CD4-positive, alpha-beta T cell (primary cell): ENCODE data around the gene CDCP2. TPM values are rescaled to one million over a fixed set of nuclear protein-coding genes. Genes with fewer than 3 reads are reported as not detected.

Source experiments
- ATAC-seq: fragments of 200-7000 bp; cut with Tn5 transposase; one replicate; pipeline ENCODE4 v1.10.0; 2022; ENCODE audit warnings: mild to moderate bottlenecking; ENCODE audit not compliant: poor library complexity
- CTCF ChIA-PET: fragments of 350-600 bp; sonication (Branson Sonifier 250); formaldehyde crosslinking; loops from one replicate; lab custom pipeline; 2021; ENCODE audit warnings: antibody characterized with exemption, inconsistent platforms; lab: Charles Lee
- POLR2A ChIA-PET: fragments of 350-600 bp; sonication (Branson Sonifier 250); formaldehyde crosslinking; loops from one replicate; lab custom pipeline; 2021; ENCODE audit warnings: antibody characterized with exemption, inconsistent platforms; lab: Charles Lee
- DNase-seq, 14 experiments: peaks; one replicate each; pipeline ENCODE4 v3.0.0-alpha.2; 2013 to 2020; ENCODE audit warnings: mixed read lengths in 2 of 14
- H3K27ac ChIP-seq, 2 donors: one replicate each; pipeline versions ENCODE4 v1.5.1 to v1.7.0; 2013; ENCODE audit warnings: low read length in 2 of 2, low read depth in 1 of 2, mild to moderate bottlenecking in 1 of 2
- H3K27me3 ChIP-seq, 2 experiments: 1 replicate in 1 of 2; 2 replicates in 1 of 2; pipeline versions ENCODE4 v1.6.1 to v1.7.0; 2013; ENCODE audit warnings: low read length in 2 of 2, control low read depth in 1 of 2, mild to moderate bottlenecking in 1 of 2, moderate library complexity in 1 of 2; ENCODE audit not compliant: insufficient read depth in 2 of 2, control insufficient read depth in 1 of 2
- H3K36me3 ChIP-seq: one replicate; pipeline ENCODE4 v1.6.1; 2013; ENCODE audit warnings: low read length, control low read depth; ENCODE audit not compliant: insufficient read depth
- H3K4me1 ChIP-seq: one replicate; pipeline ENCODE4 v1.6.1; 2013; ENCODE audit warnings: low read length, control low read depth; ENCODE audit not compliant: insufficient read depth
- H3K4me3 ChIP-seq: one replicate; pipeline ENCODE4 v1.5.1; 2013; ENCODE audit warnings: mild to moderate bottlenecking, low read length, moderate library complexity
- H3K9me3 ChIP-seq, 2 experiments: 1 replicate in 1 of 2; 2 replicates in 1 of 2; pipeline versions ENCODE4 v1.6.1 to v1.7.0; 2013; ENCODE audit warnings: low read length in 2 of 2, mild to moderate bottlenecking in 2 of 2, control low read depth in 1 of 2, moderate library complexity in 1 of 2; ENCODE audit not compliant: control insufficient read depth in 1 of 2, insufficient read depth in 1 of 2
- H3K27ac Mint-ChIP-seq: one replicate; pipeline ENCODE4 v1.8.0; 2020; ENCODE audit warnings: mixed read lengths
- H3K27me3 Mint-ChIP-seq: one replicate; pipeline ENCODE4 v1.8.0; 2021; ENCODE audit warnings: mixed read lengths
- H3K36me3 Mint-ChIP-seq: one replicate; pipeline ENCODE4 v1.8.0; 2021; ENCODE audit warnings: low read depth, mixed read lengths
- H3K4me1 Mint-ChIP-seq: one replicate; pipeline ENCODE4 v1.8.0; 2021; ENCODE audit warnings: low read depth, mixed read lengths
- H3K4me3 Mint-ChIP-seq: one replicate; pipeline ENCODE4 v1.8.0; 2020; ENCODE audit warnings: mild to moderate bottlenecking, mixed read lengths
- H3K9me3 Mint-ChIP-seq: one replicate; pipeline ENCODE4 v1.8.0; 2020; ENCODE audit warnings: mixed read lengths
- CTCF ChIP-seq: fragments of 200-600 bp; IDR thresholded peaks from one replicate; pipeline ENCODE4 v1.8.0; 2022; ENCODE audit warnings: antibody characterized with exemption, mild to moderate bottlenecking
- intact Hi-C, 2 experiments: fragments of 100-400 bp; cut with DNase I in 1 of 2; cut with micrococcal nuclease in 1 of 2; formaldehyde crosslinking; loops; one replicate each; pipeline versions ENCODE4 v1.15.1 to v1.9.0; 2023 to 2025; cut with DNase I, micrococcal nuclease
- total RNA-seq, 174 experiments: library from RNA in 2 of 174; stranded (reverse) in 2 of 174; gene quantifications; one replicate each; pipeline ENCODE4 v1.2.3 and lab custom pipeline; 2021 to 2026

CDCP2 gene
- total RNA-seq, 2 experiments from 2014 or later = not detected

- no peaks in the 10 kb centered on the region for H3K4me1 ChIP-seq
- CTCF ChIA-PET = no interaction called here
- peaks cover 8% of the 10 kb centered on the region for H3K36me3 ChIP-seq
- no peak overlapping the region for H3K4me3 ChIP-seq
- DNase-seq (no peak), ATAC-seq (no peak)
- H3K27me3 ChIP-seq = no peaks in the 10 kb centered on the region
- H3K9me3 Mint-ChIP-seq = no peaks in the 10 kb centered on the region
- peaks cover 14% of the 10 kb centered on the region for H3K36me3 Mint-ChIP-seq
- H3K9me3 ChIP-seq = no peaks in the 10 kb centered on the region
- no peaks in the 10 kb centered on the region for H3K4me1 Mint-ChIP-seq
- no peak overlapping the region for H3K4me3 Mint-ChIP-seq
- H3K27ac ChIP-seq = no peak overlapping the region
- H3K27me3 Mint-ChIP-seq = no peaks in the 10 kb centered on the region
- no peak overlapping the region for H3K27ac Mint-ChIP-seq
- POLR2A ChIA-PET = no interaction called here
- TF ChIP-seq CTCF = no peak
- intact Hi-C loops = no loop called here
These were observed 24.0 kb upstream of the CDCP2 start for GRCh38 chr1:54176621-54177327.

GRCh38 chr1:54174106-54174505, 21.3 kb upstream of the CDCP2 start:
- TF ChIP-seq CTCF = no peak
- no peak overlapping the region for H3K4me3 ChIP-seq
- ATAC-seq (no peak), DNase-seq (no peak)
- H3K9me3 ChIP-seq = no peaks in the 10 kb centered on the region
- Mint-ChIP-seq H3K27ac (no peak overlapping the region), H3K9me3 (no peaks in the 10 kb centered on the region), H3K36me3 (peaks cover 10% of the 10 kb centered on the region), H3K27me3 (no peaks in the 10 kb centered on the region), H3K4me3 (no peak overlapping the region), H3K4me1 (peaks cover 13% of the 10 kb centered on the region)
- intact Hi-C loops = loop anchor here in 1 of 2 experiments (2.0 kb wide), 1 partner anchor 17 kb away; no protein-coding TSS in a partner anchor
- H3K4me1 ChIP-seq = peaks cover 7% of the 10 kb centered on the region
- POLR2A ChIA-PET = no interaction called here
- H3K27ac ChIP-seq = no peak overlapping the region
- CTCF ChIA-PET = no interaction called here
- no peaks in the 10 kb centered on the region for H3K27me3 ChIP-seq
- H3K36me3 ChIP-seq = peaks cover 8% of the 10 kb centered on the region

GRCh38 chr1:54173681-54174080, 20.9 kb upstream of the CDCP2 start:
- Mint-ChIP-seq H3K27ac (no peak overlapping the region), H3K4me1 (peaks cover 13% of the 10 kb centered on the region), H3K27me3 (no peaks in the 10 kb centered on the region), H3K9me3 (no peaks in the 10 kb centered on the region), H3K4me3 (no peak overlapping the region), H3K36me3 (peaks cover 10% of the 10 kb centered on the region)
- no peaks in the 10 kb centered on the region for H3K27me3 ChIP-seq
- DNase-seq (no peak), ATAC-seq (no peak)
- H3K36me3 ChIP-seq = peaks cover 6% of the 10 kb centered on the region
- intact Hi-C loops = loop anchor here in 1 of 2 experiments (2.0 kb wide), 1 partner anchor 17 kb away; no protein-coding TSS in a partner anchor
- ChIA-PET CTCF (no interaction called here), POLR2A (no interaction called here)
- H3K9me3 ChIP-seq = no peaks in the 10 kb centered on the region
- peaks cover 7% of the 10 kb centered on the region for H3K4me1 ChIP-seq
- H3K4me3 ChIP-seq = no peak overlapping the region
- no peak overlapping the region for H3K27ac ChIP-seq
- TF ChIP-seq CTCF = no peak
